Occipital lobe (tissue), 2 donors: Measurements from ENCODE around the gene DNAJC4. TPM values are rescaled to one million over a fixed set of nuclear protein-coding genes. Genes with fewer than 3 reads are reported as not detected.

Source experiments
- DNase-seq: peaks from one replicate; lab custom pipeline; 2025; lab: John Stamatoyannopoulos, UW
- total RNA-seq: library from RNA; depleted of rRNA; stranded (reverse); fragments of >200 nt; gene quantifications from one replicate; pipeline ENCODE4 v1.2.3, GENCODE V29; 2014

Gene DNAJC4
- total RNA-seq, 1 donor from 2014 or later = 5.6 TPM

GRCh38 chr11:64258356-64258755, 28.0 kb downstream of the DNAJC4 start:
- no peak for DNase-seq

- no peak for DNase-seq
These were observed 28.7 kb downstream of the DNAJC4 start for GRCh38 chr11:64258946-64259532.

GRCh38 chr11:64259533-64260067, 29.3 kb downstream of the DNAJC4 start:
- DNase-seq = no peak

GRCh38 chr11:64260147-64260708, 29.9 kb downstream of the DNAJC4 start:
- no peak for DNase-seq

- DNase-seq = no peak
These were observed 31.3 kb downstream of the DNAJC4 start for GRCh38 chr11:64261556-64262080.

- DNase-seq = no peak
These were observed 32.1 kb downstream of the DNAJC4 start for GRCh38 chr11:64262271-64263002.

GRCh38 chr11:64263021-64263946, 32.9 kb downstream of the DNAJC4 start:
- DNase-seq = no peak

GRCh38 chr11:64263947-64264317, 33.6 kb downstream of the DNAJC4 start:
- no peak for DNase-seq

- no peak for DNase-seq
These were observed 34.1 kb downstream of the DNAJC4 start for GRCh38 chr11:64264371-64264852.

- DNase-seq = no peak
These were observed 35.1 kb downstream of the DNAJC4 start for GRCh38 chr11:64265176-64266160.

- no peak for DNase-seq
These were observed 36.0 kb downstream of the DNAJC4 start for GRCh38 chr11:64266339-64266738.

GRCh38 chr11:64267207-64267945, 37.0 kb downstream of the DNAJC4 start:
- no peak for DNase-seq

GRCh38 chr11:64268025-64268892, 37.9 kb downstream of the DNAJC4 start:
- DNase-seq = no peak

GRCh38 chr11:64268893-64269539, 38.7 kb downstream of the DNAJC4 start:
- DNase-seq = no peak

GRCh38 chr11:64269540-64270220, 39.3 kb downstream of the DNAJC4 start:
- DNase-seq = peak; percentile 99

GRCh38 chr11:64275031-64275800, 44.9 kb downstream of the DNAJC4 start:
- no peak for DNase-seq
